ENCODE results near the gene MRPL37. TPM values are rescaled to one million over a fixed set of nuclear protein-coding genes. Genes with fewer than 3 reads are reported as not detected.
A peak's percentile ranks its signal among the peaks of the same experiment; 100 is the strongest.

The MRPL37 gene
- total RNA-seq, 4 donors from 2014 or later, result 91.6 to 141 (median 121) TPM

DNA sequence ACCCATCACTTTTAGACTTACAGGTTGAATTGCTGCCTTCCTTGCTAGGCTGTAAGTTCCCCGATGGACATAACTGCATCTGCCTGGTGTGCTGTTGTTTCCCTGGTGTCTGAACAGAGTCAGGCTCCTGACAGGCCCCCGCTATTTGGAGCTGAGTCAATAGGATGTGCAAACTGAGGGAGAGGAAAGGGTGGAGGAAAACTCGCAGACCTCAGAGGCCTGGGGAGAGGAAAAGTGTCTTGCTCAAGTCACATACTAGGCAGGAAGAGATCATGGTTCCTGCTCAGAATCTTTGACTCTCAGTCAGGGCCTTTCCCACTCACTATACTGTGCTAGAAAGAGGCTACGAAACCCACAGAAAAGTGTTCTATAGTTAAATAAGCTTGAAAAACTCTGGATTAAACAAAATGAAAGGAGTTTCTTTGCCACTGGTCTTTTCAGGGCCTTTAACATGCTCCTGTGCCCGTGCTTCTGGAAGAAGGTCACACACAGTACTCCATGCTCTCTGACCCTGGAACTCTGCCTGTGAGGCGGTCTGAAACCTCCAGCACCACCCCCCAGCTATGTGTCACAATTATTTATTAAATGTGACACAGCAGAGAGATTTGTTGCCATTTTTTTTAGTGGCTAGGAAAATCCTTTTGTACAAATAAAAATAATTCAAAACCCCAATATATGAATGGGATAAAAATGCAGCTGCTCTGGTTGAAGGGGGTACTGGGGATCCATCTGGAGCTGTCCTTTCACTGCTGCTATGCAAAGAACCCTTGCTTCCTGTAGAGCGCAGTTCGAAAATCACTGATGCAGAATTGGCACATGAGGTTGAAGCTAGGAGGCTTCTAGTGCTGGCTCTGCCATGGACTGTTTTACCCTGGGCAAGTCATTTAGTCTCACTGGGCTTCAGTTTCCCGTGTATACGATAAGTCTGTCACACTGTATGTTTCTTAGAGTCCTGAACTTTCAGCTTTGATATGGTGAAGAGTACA lies 27.1 kb upstream of the MRPL37 start:
- Histone ChIP-seq H3K4me1 (peaks cover 0 to 13% of the 10 kb centered on the region in 2 donors), H3K27me3 (no peaks in the 10 kb centered on the region), H3K27ac (peak overlapping the region in 2 of 4 donors; percentile 0 to 4), H3K4me3 (no peak overlapping the region), H3K36me3 (no peaks in the 10 kb centered on the region), H3K9me3 (no peaks in the 10 kb centered on the region)
- DNase-seq (no peak), ATAC-seq (no peak)
- in situ Hi-C loops (cut with MboI; ENCODE audit: low sequenced_read_pairs in 4 of 4), result no loop called here
- intact Hi-C loops (cut with DNase I; ENCODE audit: low total_unique reads), result no loop called here
- TF ChIP-seq, protein P1, sequence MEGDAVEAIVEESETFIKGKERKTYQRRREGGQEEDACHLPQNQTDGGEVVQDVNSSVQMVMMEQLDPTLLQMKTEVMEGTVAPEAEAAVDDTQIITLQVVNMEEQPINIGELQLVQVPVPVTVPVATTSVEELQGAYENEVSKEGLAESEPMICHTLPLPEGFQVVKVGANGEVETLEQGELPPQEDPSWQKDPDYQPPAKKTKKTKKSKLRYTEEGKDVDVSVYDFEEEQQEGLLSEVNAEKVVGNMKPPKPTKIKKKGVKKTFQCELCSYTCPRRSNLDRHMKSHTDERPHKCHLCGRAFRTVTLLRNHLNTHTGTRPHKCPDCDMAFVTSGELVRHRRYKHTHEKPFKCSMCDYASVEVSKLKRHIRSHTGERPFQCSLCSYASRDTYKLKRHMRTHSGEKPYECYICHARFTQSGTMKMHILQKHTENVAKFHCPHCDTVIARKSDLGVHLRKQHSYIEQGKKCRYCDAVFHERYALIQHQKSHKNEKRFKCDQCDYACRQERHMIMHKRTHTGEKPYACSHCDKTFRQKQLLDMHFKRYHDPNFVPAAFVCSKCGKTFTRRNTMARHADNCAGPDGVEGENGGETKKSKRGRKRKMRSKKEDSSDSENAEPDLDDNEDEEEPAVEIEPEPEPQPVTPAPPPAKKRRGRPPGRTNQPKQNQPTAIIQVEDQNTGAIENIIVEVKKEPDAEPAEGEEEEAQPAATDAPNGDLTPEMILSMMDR (IDR thresholded peaks at IDR 0.05 in 4 of 5, conservative IDR thresholded peaks at IDR 0.05 in 1 of 5), result no peak
- TF ChIP-seq POLR2A (IDR thresholded peaks at IDR 0.05), result no peak

DNA sequence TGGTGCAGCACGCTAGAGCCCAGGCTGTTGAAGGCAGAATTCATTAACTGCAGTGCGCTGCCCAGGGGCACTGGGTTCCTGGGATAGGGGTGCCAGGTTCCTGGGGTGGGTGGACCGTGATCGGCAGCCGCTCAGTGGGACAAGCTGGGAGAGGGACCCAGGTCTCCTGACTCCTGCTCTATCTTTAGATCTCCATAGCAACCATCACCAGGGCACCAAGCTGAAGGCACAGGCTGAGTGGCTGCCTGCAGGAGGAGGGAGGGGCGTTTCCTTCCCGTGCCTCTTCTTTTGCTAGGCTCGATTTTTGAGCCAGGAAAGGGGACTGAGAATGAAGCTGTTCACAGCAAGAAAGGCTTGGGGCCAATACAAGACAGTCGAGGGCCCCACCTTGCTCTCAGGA lies 26.3 kb upstream of the MRPL37 start:
- TF ChIP-seq, protein P1 (IDR thresholded peaks at IDR 0.05 in 4 of 5, conservative IDR thresholded peaks at IDR 0.05 in 1 of 5), result no peak
- TF ChIP-seq POLR2A (IDR thresholded peaks at IDR 0.05), result no peak
- ATAC-seq (peak; percentile 64 to 73), DNase-seq (no peak)
- in situ Hi-C loops (cut with MboI; ENCODE audit: low sequenced_read_pairs in 4 of 4), result no loop called here
- peaks cover 0 to 5% of the 10 kb centered on the region in 2 donors for H3K36me3 ChIP-seq
- H3K9me3 ChIP-seq, result no peaks in the 10 kb centered on the region
- intact Hi-C loops (cut with DNase I; ENCODE audit: low total_unique reads), result no loop called here
- H3K4me1 ChIP-seq, result peaks cover 0 to 13% of the 10 kb centered on the region in 2 donors
- H3K27me3 ChIP-seq, result no peaks in the 10 kb centered on the region
- H3K4me3 ChIP-seq, result no peak overlapping the region
- H3K27ac ChIP-seq, result peak overlapping the region in 1 of 4 donors; percentile 0

DNA sequence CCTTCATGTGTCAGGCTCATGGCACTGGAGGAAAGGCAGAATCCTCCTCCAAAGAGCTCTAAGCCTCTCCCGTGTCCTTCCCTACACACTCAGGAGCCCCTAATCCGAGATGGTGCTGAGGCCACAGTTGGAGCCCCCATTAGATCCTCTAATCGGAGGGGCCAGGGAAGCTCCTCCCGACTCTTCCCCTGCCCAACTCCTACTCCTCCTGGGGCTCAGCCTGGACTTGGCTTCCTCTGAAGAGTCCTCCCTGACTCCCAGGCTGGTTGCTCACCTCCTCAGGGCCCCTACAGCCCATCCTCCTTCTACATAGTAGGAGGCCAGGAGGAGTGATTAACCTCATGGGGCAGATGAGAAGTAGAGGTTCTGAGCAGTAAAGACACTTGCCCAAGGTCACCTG lies 25.9 kb upstream of the MRPL37 start:
- H3K27ac ChIP-seq, result no peak overlapping the region
- H3K4me1 ChIP-seq, result peaks cover 0 to 13% of the 10 kb centered on the region in 2 donors
- DNase-seq, result no peak
- H3K27me3 ChIP-seq, result no peaks in the 10 kb centered on the region
- H3K36me3 ChIP-seq, result peaks cover 0 to 9% of the 10 kb centered on the region in 2 donors
- H3K4me3 ChIP-seq, result no peak overlapping the region
- ATAC-seq, result no peak
- intact Hi-C loops (cut with DNase I; ENCODE audit: low total_unique reads), result no loop called here
- TF ChIP-seq, protein P1 (IDR thresholded peaks at IDR 0.05 in 4 of 5, conservative IDR thresholded peaks at IDR 0.05 in 1 of 5), result no peak
- TF ChIP-seq POLR2A (IDR thresholded peaks at IDR 0.05), result no peak
- H3K9me3 ChIP-seq, result no peaks in the 10 kb centered on the region
- in situ Hi-C loops (cut with MboI; ENCODE audit: low sequenced_read_pairs in 4 of 4), result no loop called here

DNA sequence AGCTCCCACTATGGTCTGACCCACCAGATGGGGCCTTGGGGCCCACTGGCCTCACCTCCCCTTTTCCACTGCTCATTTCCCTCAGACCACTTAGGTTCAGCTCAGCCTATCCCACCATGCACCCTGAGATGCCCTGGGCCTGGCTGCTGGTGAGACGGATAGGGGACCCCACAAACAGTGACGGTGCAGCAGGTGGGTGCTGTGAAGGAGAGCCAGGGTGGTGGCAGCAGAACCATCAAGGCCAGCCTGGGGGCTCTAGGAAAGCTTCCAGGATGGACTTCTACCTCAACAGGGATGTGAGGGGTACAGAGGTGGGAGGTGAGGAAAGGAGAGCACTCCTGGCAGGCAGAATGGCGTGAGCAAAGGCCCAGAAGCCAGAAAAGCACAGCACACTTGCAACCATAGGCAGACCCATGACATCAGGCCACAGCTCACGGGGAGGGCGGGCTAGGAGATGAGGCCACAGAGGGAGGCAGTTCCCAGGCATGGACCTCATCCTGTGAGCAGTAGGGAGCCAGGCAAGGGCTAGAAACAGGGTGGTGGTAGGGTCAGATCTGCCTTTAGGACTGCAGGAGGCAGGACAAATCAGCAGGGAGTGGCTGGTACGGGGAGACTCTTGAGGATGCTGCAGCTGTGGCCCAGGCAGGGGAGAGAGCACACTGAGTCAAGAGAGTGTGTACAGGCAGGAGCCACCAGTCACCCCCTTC lies 23.2 kb upstream of the MRPL37 start:
- peaks cover 0 to 10% of the 10 kb centered on the region in 2 donors for H3K36me3 ChIP-seq
- no peak for ATAC-seq
- in situ Hi-C loops (cut with MboI; ENCODE audit: low sequenced_read_pairs in 4 of 4), result no loop called here

More for the DNA sequence above, 23.2 kb upstream of the MRPL37 start:
- intact Hi-C loops (cut with DNase I; ENCODE audit: low total_unique reads), result no loop called here
- no peak overlapping the region for H3K4me3 ChIP-seq
- TF ChIP-seq POLR2A (IDR thresholded peaks at IDR 0.05), result no peak
- TF ChIP-seq, protein P1 (IDR thresholded peaks at IDR 0.05 in 4 of 5, conservative IDR thresholded peaks at IDR 0.05 in 1 of 5), result no peak
- no peaks in the 10 kb centered on the region for H3K9me3 ChIP-seq
- no peak for DNase-seq
- H3K4me1 ChIP-seq, result peaks cover 0 to 13% of the 10 kb centered on the region in 2 donors
- H3K27me3 ChIP-seq, result no peaks in the 10 kb centered on the region
- no peak overlapping the region for H3K27ac ChIP-seq

Measured in gastrocnemius medialis (tissue), 4 donors.